Panc1 (cell line): ENCODE data around the gene NEK4.

Experiments used
- POLR2AphosphoS5 ChIP-seq: IDR thresholded peaks from 2 replicates; pipeline ENCODE4 v1.6.1; 2012; ENCODE audit warnings: mild to moderate bottlenecking, low read depth, low read length, moderate library complexity
- SIN3A ChIP-seq: IDR thresholded peaks from 2 replicates; pipeline ENCODE4 v1.6.1; 2012; ENCODE audit warnings: low read depth, mild to moderate bottlenecking, low read length, moderate library complexity, borderline replicate concordance; ENCODE audit not compliant: insufficient read depth
- TCF7L2 ChIP-seq: IDR thresholded peaks from 2 replicates; pipeline ENCODE4 v1.6.1; 2011; ENCODE audit warnings: mild to moderate bottlenecking, low read depth, low read length, inconsistent platforms
- TF ChIP-seq, protein P1 (sequence below): fragments of 450-650 bp; IDR thresholded peaks from 2 replicates; pipeline ENCODE4 v1.5.1; 2017; ENCODE audit warnings: mild to moderate bottlenecking
- TF ChIP-seq, protein P2 (sequence below), 2 experiments: IDR thresholded peaks; 2 replicates each; pipeline ENCODE4 v1.6.1; 2011 to 2012; ENCODE audit warnings: low read depth in 2 of 2, control low read depth in 1 of 2, low read length in 1 of 2, mild to moderate bottlenecking in 1 of 2, moderate library complexity in 1 of 2; ENCODE audit not compliant: insufficient read depth in 1 of 2

DNA sequence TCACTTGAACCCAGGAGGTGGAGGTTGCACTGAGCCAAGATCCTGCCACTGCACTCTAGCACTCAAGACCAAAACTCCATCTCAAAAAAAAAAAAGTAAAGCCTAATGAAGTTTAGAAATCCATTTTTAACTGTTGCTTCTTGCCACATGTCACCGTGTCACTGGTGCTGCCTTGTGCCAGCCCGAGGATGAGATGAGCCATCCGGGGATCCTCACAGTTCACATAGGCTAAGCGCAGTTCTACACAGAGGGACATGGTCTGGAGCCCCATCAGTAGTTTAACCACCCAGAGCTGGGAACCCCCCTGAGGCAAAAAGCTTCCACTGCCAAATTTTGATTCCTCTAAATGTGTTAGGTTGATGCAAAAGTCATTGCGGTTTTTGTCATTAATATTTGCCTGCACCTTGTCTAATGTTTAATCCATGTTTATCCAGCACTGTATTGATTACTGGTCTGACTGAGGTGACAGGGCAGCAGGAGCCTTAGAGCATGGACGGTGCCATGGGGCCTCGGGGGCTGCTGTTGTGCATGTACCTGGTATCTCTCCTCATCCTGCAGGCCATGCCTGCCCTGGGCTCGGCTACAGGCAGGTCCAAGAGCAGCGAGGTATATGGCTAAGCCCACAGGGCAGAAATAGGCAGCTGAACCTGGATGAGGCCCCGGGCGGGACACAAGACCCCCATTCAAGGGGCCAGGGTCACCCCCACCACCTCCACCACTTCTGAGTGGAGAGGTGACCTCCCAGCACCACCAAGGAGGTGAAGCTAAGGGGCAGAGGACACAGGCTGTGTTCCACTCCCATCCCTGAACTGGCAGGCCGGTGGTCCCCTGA is 6.6 kb upstream of the NEK4 start, which contains the start of gene ITIH1:
- TF ChIP-seq, protein P1, sequence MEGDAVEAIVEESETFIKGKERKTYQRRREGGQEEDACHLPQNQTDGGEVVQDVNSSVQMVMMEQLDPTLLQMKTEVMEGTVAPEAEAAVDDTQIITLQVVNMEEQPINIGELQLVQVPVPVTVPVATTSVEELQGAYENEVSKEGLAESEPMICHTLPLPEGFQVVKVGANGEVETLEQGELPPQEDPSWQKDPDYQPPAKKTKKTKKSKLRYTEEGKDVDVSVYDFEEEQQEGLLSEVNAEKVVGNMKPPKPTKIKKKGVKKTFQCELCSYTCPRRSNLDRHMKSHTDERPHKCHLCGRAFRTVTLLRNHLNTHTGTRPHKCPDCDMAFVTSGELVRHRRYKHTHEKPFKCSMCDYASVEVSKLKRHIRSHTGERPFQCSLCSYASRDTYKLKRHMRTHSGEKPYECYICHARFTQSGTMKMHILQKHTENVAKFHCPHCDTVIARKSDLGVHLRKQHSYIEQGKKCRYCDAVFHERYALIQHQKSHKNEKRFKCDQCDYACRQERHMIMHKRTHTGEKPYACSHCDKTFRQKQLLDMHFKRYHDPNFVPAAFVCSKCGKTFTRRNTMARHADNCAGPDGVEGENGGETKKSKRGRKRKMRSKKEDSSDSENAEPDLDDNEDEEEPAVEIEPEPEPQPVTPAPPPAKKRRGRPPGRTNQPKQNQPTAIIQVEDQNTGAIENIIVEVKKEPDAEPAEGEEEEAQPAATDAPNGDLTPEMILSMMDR = no peak
- no peak for TF ChIP-seq SIN3A
- TF ChIP-seq POLR2AphosphoS5 = no peak
- no peak for TF ChIP-seq TCF7L2
- TF ChIP-seq, protein P2, sequence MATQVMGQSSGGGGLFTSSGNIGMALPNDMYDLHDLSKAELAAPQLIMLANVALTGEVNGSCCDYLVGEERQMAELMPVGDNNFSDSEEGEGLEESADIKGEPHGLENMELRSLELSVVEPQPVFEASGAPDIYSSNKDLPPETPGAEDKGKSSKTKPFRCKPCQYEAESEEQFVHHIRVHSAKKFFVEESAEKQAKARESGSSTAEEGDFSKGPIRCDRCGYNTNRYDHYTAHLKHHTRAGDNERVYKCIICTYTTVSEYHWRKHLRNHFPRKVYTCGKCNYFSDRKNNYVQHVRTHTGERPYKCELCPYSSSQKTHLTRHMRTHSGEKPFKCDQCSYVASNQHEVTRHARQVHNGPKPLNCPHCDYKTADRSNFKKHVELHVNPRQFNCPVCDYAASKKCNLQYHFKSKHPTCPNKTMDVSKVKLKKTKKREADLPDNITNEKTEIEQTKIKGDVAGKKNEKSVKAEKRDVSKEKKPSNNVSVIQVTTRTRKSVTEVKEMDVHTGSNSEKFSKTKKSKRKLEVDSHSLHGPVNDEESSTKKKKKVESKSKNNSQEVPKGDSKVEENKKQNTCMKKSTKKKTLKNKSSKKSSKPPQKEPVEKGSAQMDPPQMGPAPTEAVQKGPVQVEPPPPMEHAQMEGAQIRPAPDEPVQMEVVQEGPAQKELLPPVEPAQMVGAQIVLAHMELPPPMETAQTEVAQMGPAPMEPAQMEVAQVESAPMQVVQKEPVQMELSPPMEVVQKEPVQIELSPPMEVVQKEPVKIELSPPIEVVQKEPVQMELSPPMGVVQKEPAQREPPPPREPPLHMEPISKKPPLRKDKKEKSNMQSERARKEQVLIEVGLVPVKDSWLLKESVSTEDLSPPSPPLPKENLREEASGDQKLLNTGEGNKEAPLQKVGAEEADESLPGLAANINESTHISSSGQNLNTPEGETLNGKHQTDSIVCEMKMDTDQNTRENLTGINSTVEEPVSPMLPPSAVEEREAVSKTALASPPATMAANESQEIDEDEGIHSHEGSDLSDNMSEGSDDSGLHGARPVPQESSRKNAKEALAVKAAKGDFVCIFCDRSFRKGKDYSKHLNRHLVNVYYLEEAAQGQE (IDR thresholded peaks at IDR 0.05; ENCODE audit: insufficient read depth in 1 of 2, low read depth in 2 of 2, low read length in 1 of 2) = no peak
